Cardiac muscle cell (in vitro differentiated cells and primary cell): ENCODE results near the gene TSPAN4. TPM values are rescaled to one million over a fixed set of nuclear protein-coding genes. Genes with fewer than 3 reads are reported as not detected.

Source experiments
- DNase-seq, 2 donors: peaks; one replicate each; pipeline versions ENCODE4 v3.0.0 to v3.0.0-alpha.2; 2010 to 2017; ENCODE audit warnings: low read depth in 1 of 2, low spot score in 1 of 2
- H3K27ac ChIP-seq: fragments of 200-600 bp; sonication (generic); 2 replicates; pipeline ENCODE4 v1.5.1; 2016
- H3K27me3 ChIP-seq: fragments of 200-600 bp; sonication (generic); 2 replicates; pipeline ENCODE4 v1.6.0; 2016; ENCODE audit warnings: control low read depth
- H3K36me3 ChIP-seq: fragments of 200-600 bp; sonication (generic); 2 replicates; pipeline ENCODE4 v1.5.1; 2016; ENCODE audit warnings: control low read depth
- H3K4me1 ChIP-seq: fragments of 200-600 bp; sonication (generic); 2 replicates; pipeline ENCODE4 v1.8.1; 2017; ENCODE audit warnings: low read depth, mild to moderate bottlenecking, mixed run types
- H3K4me3 ChIP-seq: fragments of 200-600 bp; sonication (generic); 2 replicates; pipeline ENCODE4 v1.5.1; 2016; ENCODE audit warnings: mild to moderate bottlenecking
- H3K9me3 ChIP-seq: fragments of 200-600 bp; sonication (generic); 2 replicates; pipeline ENCODE4 v1.5.1; 2017; ENCODE audit warnings: low read depth, mild to moderate bottlenecking, control low read depth
- CTCF ChIP-seq: IDR thresholded peaks from 2 replicates; pipeline ENCODE4 v1.5.1; 2012; ENCODE audit warnings: low read depth, mild to moderate bottlenecking, low read length
- polyA plus RNA-seq: library from polyadenylated mRNA; unstranded; fragments of >200 nt; fragmentation: Nextera tagmentation; extraction: Ambion mirVana; gene quantifications from 2 replicates; pipeline ENCODE4 v1.2.1, GENCODE V29; 2016
- total RNA-seq: library from RNA; depleted of rRNA; stranded (reverse); fragments of >200 nt; gene quantifications from 2 replicates; pipeline ENCODE4 v1.2.3, GENCODE V29; 2016

The TSPAN4 gene
- total and polyA plus RNA-seq, 2 experiments from 2014 or later: 85.3 to 125 TPM

- no peak for TF ChIP-seq CTCF
- no peaks in the 10 kb centered on the region for H3K9me3 ChIP-seq
- H3K27ac ChIP-seq: no peak overlapping the region
- no peaks in the 10 kb centered on the region for H3K4me1 ChIP-seq
- no peaks in the 10 kb centered on the region for H3K36me3 ChIP-seq
- DNase-seq: no peak
- no peaks in the 10 kb centered on the region for H3K27me3 ChIP-seq
- no peak overlapping the region for H3K4me3 ChIP-seq
These were observed 50.5 kb downstream of the TSPAN4 start for GRCh38 chr11:893008-893654.

GRCh38 chr11:894575-895201 is 52.0 kb downstream of the TSPAN4 start:
- Histone ChIP-seq H3K27me3 (no peaks in the 10 kb centered on the region), H3K4me3 (no peak overlapping the region), H3K9me3 (no peaks in the 10 kb centered on the region), H3K36me3 (peaks cover 7% of the 10 kb centered on the region), H3K27ac (no peak overlapping the region), H3K4me1 (no peaks in the 10 kb centered on the region)
- no peak for DNase-seq
- no peak for TF ChIP-seq CTCF

- Histone ChIP-seq H3K36me3 (peaks cover 15% of the 10 kb centered on the region), H3K9me3 (no peaks in the 10 kb centered on the region), H3K27ac (no peak overlapping the region), H3K4me3 (no peak overlapping the region), H3K4me1 (no peaks in the 10 kb centered on the region), H3K27me3 (no peaks in the 10 kb centered on the region)
- no peak for DNase-seq
- no peak for TF ChIP-seq CTCF
These were observed 52.9 kb downstream of the TSPAN4 start for GRCh38 chr11:895331-896110.

- Histone ChIP-seq H3K27me3 (no peaks in the 10 kb centered on the region), H3K4me3 (no peak overlapping the region), H3K27ac (no peak overlapping the region), H3K36me3 (peaks cover 26% of the 10 kb centered on the region), H3K9me3 (no peaks in the 10 kb centered on the region), H3K4me1 (no peaks in the 10 kb centered on the region)
- no peak for TF ChIP-seq CTCF
- DNase-seq: no peak
These were observed 54.8 kb downstream of the TSPAN4 start for GRCh38 chr11:897253-898142.

GRCh38 chr11:898143-898511 is 55.5 kb downstream of the TSPAN4 start:
- Histone ChIP-seq H3K4me1 (no peaks in the 10 kb centered on the region), H3K27me3 (no peaks in the 10 kb centered on the region), H3K27ac (no peak overlapping the region), H3K4me3 (no peak overlapping the region), H3K36me3 (peaks cover 26% of the 10 kb centered on the region), H3K9me3 (no peaks in the 10 kb centered on the region)
- TF ChIP-seq CTCF: peak; percentile 47
- peak; percentile 32 to 39 for DNase-seq
